H9 (cell line): ENCODE data around the gene EIF2AK2. TPM values are rescaled to one million over a fixed set of nuclear protein-coding genes. Genes with fewer than 3 reads are reported as not detected.

Experiments
- DNase-seq: peaks from one replicate; pipeline ENCODE4 v3.0.0-alpha.2; 2017
- H2AFZ ChIP-seq: one replicate; pipeline ENCODE4 v1.6.1; 2013; ENCODE audit warnings: mild to moderate bottlenecking, low read length, control low read depth, moderate library complexity
- H2AK5ac ChIP-seq: 2 replicates; pipeline ENCODE4 v1.6.1; 2013; ENCODE audit warnings: low read length, control low read depth, mixed read lengths; ENCODE audit not compliant: insufficient read length
- H2BK120ac ChIP-seq: one replicate; pipeline ENCODE4 v1.6.1; 2013; ENCODE audit warnings: low read depth, mild to moderate bottlenecking, low read length, control low read depth, inconsistent platforms; ENCODE audit not compliant: poor library complexity, severe bottlenecking
- H2BK12ac ChIP-seq: 2 replicates; pipeline ENCODE4 v1.6.1; 2013; ENCODE audit warnings: low read length, control low read depth, mixed read lengths, low read depth; ENCODE audit not compliant: insufficient read length
- H2BK15ac ChIP-seq: 2 replicates; pipeline ENCODE4 v1.6.1; 2013; ENCODE audit warnings: low read depth, low read length, control low read depth
- H2BK20ac ChIP-seq: one replicate; pipeline ENCODE4 v1.6.1; 2013; ENCODE audit warnings: low read depth, mild to moderate bottlenecking, low read length, control low read depth, inconsistent platforms; ENCODE audit not compliant: poor library complexity, severe bottlenecking
- H2BK5ac ChIP-seq: 2 replicates; pipeline ENCODE4 v1.6.1; 2013; ENCODE audit warnings: low read length, control low read depth, mixed read lengths; ENCODE audit not compliant: insufficient read length
- H3K14ac ChIP-seq: 2 replicates; pipeline ENCODE4 v1.6.1; 2013; ENCODE audit warnings: low read length, control low read depth; ENCODE audit not compliant: insufficient read depth
- H3K18ac ChIP-seq: 2 replicates; pipeline ENCODE4 v1.6.1; 2013; ENCODE audit warnings: low read depth, mild to moderate bottlenecking, mixed read lengths, low read length, control low read depth; ENCODE audit not compliant: insufficient read length
- H3K23ac ChIP-seq: 2 replicates; pipeline ENCODE4 v1.6.1; 2013; ENCODE audit warnings: low read length, control low read depth, mixed read lengths, low read depth; ENCODE audit not compliant: insufficient read length
- H3K23me2 ChIP-seq: 2 replicates; pipeline ENCODE4 v1.6.1; 2013; ENCODE audit warnings: low read depth, mild to moderate bottlenecking, mixed read lengths, low read length, control low read depth; ENCODE audit not compliant: insufficient read length, poor library complexity, severe bottlenecking
- H3K27ac ChIP-seq: 2 replicates; pipeline ENCODE4 v1.5.1; 2013; ENCODE audit warnings: low read length, control low read depth, mixed read lengths, low read depth; ENCODE audit not compliant: insufficient read length
- H3K27me3 ChIP-seq: 2 replicates; pipeline ENCODE4 v1.6.1; 2013; ENCODE audit warnings: low read length, control low read depth, inconsistent platforms; ENCODE audit not compliant: insufficient read depth
- H3K4ac ChIP-seq: 2 replicates; pipeline ENCODE4 v1.6.1; 2013; ENCODE audit warnings: low read depth, mild to moderate bottlenecking, control low read depth, inconsistent platforms, low read length, moderate library complexity
- H3K4me1 ChIP-seq: 2 replicates; pipeline ENCODE4 v1.6.1; 2013; ENCODE audit warnings: low read length, control low read depth, inconsistent platforms; ENCODE audit not compliant: insufficient read depth
- H3K4me2 ChIP-seq: 2 replicates; pipeline ENCODE4 v1.6.1; 2013; ENCODE audit warnings: low read length, control low read depth, mixed read lengths; ENCODE audit not compliant: insufficient read length, insufficient read depth
- H3K56ac ChIP-seq: 2 replicates; pipeline ENCODE4 v1.6.1; 2013; ENCODE audit warnings: low read depth, mild to moderate bottlenecking, mixed read lengths, low read length, control low read depth; ENCODE audit not compliant: insufficient read length
- H3K79me1 ChIP-seq: 2 replicates; pipeline ENCODE4 v1.6.1; 2013; ENCODE audit warnings: low read depth, mild to moderate bottlenecking, moderate library complexity, low read length, control low read depth, inconsistent platforms; ENCODE audit not compliant: insufficient read depth, poor library complexity, severe bottlenecking
- H3K79me2 ChIP-seq: 2 replicates; pipeline ENCODE4 v1.6.1; 2013; ENCODE audit warnings: low read length, control low read depth, inconsistent platforms; ENCODE audit not compliant: insufficient read depth
- H3K9ac ChIP-seq: 2 replicates; pipeline ENCODE4 v1.6.1; 2013; ENCODE audit warnings: low read length, control low read depth, mixed read lengths; ENCODE audit not compliant: insufficient read length; ENCODE audit errors: extremely low read depth
- H3K9me3 ChIP-seq: one replicate; pipeline ENCODE4 v1.6.1; 2013; ENCODE audit warnings: low read depth, low read length, inconsistent platforms; ENCODE audit not compliant: control insufficient read depth
- H3T11ph ChIP-seq: one replicate; pipeline ENCODE4 v1.6.1; 2013; ENCODE audit warnings: mild to moderate bottlenecking, low read length, control low read depth, inconsistent platforms
- H4K20me1 ChIP-seq: one replicate; pipeline ENCODE4 v1.6.1; 2013; ENCODE audit not compliant: control insufficient read depth, insufficient read length, insufficient read depth
- H4K5ac ChIP-seq: 2 replicates; pipeline ENCODE4 v1.6.1; 2013; ENCODE audit warnings: low read depth, mild to moderate bottlenecking, mixed read lengths, low read length, control low read depth; ENCODE audit not compliant: insufficient read length
- H4K8ac ChIP-seq: replicated peaks from 2 replicates; pipeline ENCODE4 v1.6.1; 2013; ENCODE audit warnings: low read length, control low read depth, mixed read lengths, low read depth; ENCODE audit not compliant: insufficient read length
- H4K91ac ChIP-seq: 2 replicates; pipeline ENCODE4 v1.6.1; 2013; ENCODE audit warnings: low read depth, mild to moderate bottlenecking, moderate library complexity, mixed read lengths, low read length, control low read depth; ENCODE audit not compliant: insufficient read length
- H3K27ac Mint-ChIP-seq, 3 experiments: 2 replicates in 2 of 3; 3 replicates in 1 of 3; pipeline ENCODE4 v1.8.0; 2020 to 2021; ENCODE audit warnings: mixed read lengths in 3 of 3, mild to moderate bottlenecking in 1 of 3, moderate library complexity in 1 of 3
- H3K27me3 Mint-ChIP-seq: 2 replicates; pipeline ENCODE4 v1.8.0; 2021; ENCODE audit warnings: low read depth, mild to moderate bottlenecking, moderate library complexity, mixed read lengths
- H3K36me3 Mint-ChIP-seq, 3 experiments: 2 replicates in 2 of 3; 3 replicates in 1 of 3; pipeline ENCODE4 v1.8.0; 2020 to 2021; ENCODE audit warnings: low read depth in 3 of 3, mixed read lengths in 3 of 3; ENCODE audit not compliant: insufficient read depth in 1 of 3
- H3K4me1 Mint-ChIP-seq, 2 experiments: 2 replicates each; pipeline ENCODE4 v1.8.0; 2020; ENCODE audit warnings: mixed read lengths in 2 of 2
- H3K4me3 Mint-ChIP-seq, 2 experiments: 2 replicates in 1 of 2; 3 replicates in 1 of 2; pipeline ENCODE4 v1.8.0; 2020 to 2021; ENCODE audit warnings: mild to moderate bottlenecking in 2 of 2, mixed read lengths in 2 of 2, moderate library complexity in 1 of 2
- H3K9me3 Mint-ChIP-seq, 2 experiments: 2 replicates in 1 of 2; 3 replicates in 1 of 2; pipeline ENCODE4 v1.8.0; 2020; ENCODE audit warnings: mild to moderate bottlenecking in 2 of 2, mixed read lengths in 2 of 2, moderate library complexity in 1 of 2
- WGBS: extraction: QIAGEN DNeasy Blood & Tissue Kit; methylation state at CpG from one replicate; pipeline ENCODE4 v1.1.7; 2013; ENCODE audit warnings: missing lambda C conversion rate, low lambda C conversion rate, mixed read lengths; ENCODE audit not compliant: insufficient read length; ENCODE audit errors: extremely low coverage; 5-methylcytosine and 5-hydroxymethylcytosine counted together
- total RNA-seq: library from RNA; stranded (reverse); gene quantifications from 2 replicates; pipeline ENCODE4 v1.2.1, GENCODE V29; 2021
- TF ChIP-seq, protein P1 (sequence below): fragments of 200-600 bp; sonication (generic); conservative IDR thresholded peaks from 3 replicates; pipeline ENCODE4 v1.8.0; 2021; ENCODE audit warnings: antibody characterized with exemption, mild to moderate bottlenecking

EIF2AK2 gene
- total RNA-seq, 1 experiment from 2014 or later, result 55.7 TPM

DNA sequence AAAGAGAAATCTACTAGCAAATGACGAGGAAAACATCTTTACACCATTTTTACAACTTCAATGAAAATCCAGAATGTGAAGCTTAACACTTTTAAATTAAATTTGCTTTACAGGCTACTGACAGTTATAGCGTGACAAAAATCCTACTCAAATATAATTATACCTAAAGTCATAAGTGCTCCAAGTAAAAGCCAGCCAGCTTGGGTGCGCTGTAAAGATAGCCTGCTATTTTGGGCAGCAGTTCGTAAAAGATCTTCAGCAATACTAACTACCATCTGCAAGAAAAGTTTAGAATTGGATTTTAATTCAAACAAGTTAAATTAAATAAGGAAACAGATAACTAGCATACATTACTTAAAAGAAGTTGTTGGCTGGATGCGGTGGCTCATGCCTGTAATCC lies 95.0 kb downstream of the EIF2AK2 start:
- H2BK120ac ChIP-seq, result no peak overlapping the region
- Mint-ChIP-seq H3K4me1 (no peaks in the 10 kb centered on the region), H3K27me3 (no peaks in the 10 kb centered on the region), H3K9me3 (no peaks in the 10 kb centered on the region), H3K4me3 (no peak overlapping the region), H3K27ac (peak overlapping the region in 1 of 3 experiments; percentile 31; a peak in 1 of 7 replicates), H3K36me3 (peaks cover 0 to 42% (median 10%) of the 10 kb centered on the region in 3 experiments; a peak in 6 of 7 replicates)
- no peaks in the 10 kb centered on the region for H3K9me3 ChIP-seq
- no peaks in the 10 kb centered on the region for H3K23me2 ChIP-seq
- WGBS, result no CpG with 5 or more reads among the region's 5 CpGs
- H2BK15ac ChIP-seq, result no peak overlapping the region
- H2AK5ac ChIP-seq, result no peak overlapping the region
- no peak overlapping the region for H2BK12ac ChIP-seq
- H3K56ac ChIP-seq, result no peak overlapping the region
- H3K79me2 ChIP-seq, result no peaks in the 10 kb centered on the region
- no peak overlapping the region for H4K91ac ChIP-seq
- no peak overlapping the region for H4K8ac ChIP-seq
- no peak for DNase-seq
- H2AFZ ChIP-seq, result no peak overlapping the region
- no peak overlapping the region for H3K14ac ChIP-seq
- H3K4me2 ChIP-seq, result no peak overlapping the region
- no peak overlapping the region for H3K23ac ChIP-seq
- H3K79me1 ChIP-seq, result no peaks in the 10 kb centered on the region
- no peak overlapping the region for H3K18ac ChIP-seq
- H3K4ac ChIP-seq, result no peak overlapping the region
- TF ChIP-seq, protein P1, sequence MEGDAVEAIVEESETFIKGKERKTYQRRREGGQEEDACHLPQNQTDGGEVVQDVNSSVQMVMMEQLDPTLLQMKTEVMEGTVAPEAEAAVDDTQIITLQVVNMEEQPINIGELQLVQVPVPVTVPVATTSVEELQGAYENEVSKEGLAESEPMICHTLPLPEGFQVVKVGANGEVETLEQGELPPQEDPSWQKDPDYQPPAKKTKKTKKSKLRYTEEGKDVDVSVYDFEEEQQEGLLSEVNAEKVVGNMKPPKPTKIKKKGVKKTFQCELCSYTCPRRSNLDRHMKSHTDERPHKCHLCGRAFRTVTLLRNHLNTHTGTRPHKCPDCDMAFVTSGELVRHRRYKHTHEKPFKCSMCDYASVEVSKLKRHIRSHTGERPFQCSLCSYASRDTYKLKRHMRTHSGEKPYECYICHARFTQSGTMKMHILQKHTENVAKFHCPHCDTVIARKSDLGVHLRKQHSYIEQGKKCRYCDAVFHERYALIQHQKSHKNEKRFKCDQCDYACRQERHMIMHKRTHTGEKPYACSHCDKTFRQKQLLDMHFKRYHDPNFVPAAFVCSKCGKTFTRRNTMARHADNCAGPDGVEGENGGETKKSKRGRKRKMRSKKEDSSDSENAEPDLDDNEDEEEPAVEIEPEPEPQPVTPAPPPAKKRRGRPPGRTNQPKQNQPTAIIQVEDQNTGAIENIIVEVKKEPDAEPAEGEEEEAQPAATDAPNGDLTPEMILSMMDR, result no peak
- no peaks in the 10 kb centered on the region for H3K4me1 ChIP-seq
- H3K27me3 ChIP-seq, result no peaks in the 10 kb centered on the region
- H3K9ac ChIP-seq, result no peak overlapping the region
- no peak overlapping the region for H2BK20ac ChIP-seq
- H4K20me1 ChIP-seq, result no peaks in the 10 kb centered on the region
- H3T11ph ChIP-seq, result no peak overlapping the region
- H4K5ac ChIP-seq, result no peak overlapping the region
- H2BK5ac ChIP-seq, result no peak overlapping the region
- H3K27ac ChIP-seq, result no peak overlapping the region
